SJCRH30 (cell line): Measurements from ENCODE around the gene FAAH2. TPM values are rescaled to one million over a fixed set of nuclear protein-coding genes. Genes with fewer than 3 reads are reported as not detected.
A peak's percentile ranks its signal among the peaks of the same experiment; 100 is the strongest.
"Not testable (repeated sequence)": the region's sequence is repeated elsewhere in the genome, so short reads cannot be mapped to it uniquely, and the experiment has no call there.

ENCODE experiments used
- DNase-seq, 2 experiments: peaks; one replicate each; pipeline ENCODE4 v3.0.0-alpha.2; 2015 to 2020
- H3K27ac ChIP-seq: fragments of 250-450 bp; sonication (Bioruptor Pico); 2 replicates; pipeline ENCODE4 v1.5.1; 2020; ENCODE audit warnings: mild to moderate bottlenecking, moderate library complexity
- H3K27me3 ChIP-seq: fragments of 250-450 bp; sonication (Bioruptor Pico); 2 replicates; pipeline ENCODE4 v1.5.1; 2020; ENCODE audit warnings: mild to moderate bottlenecking, moderate library complexity
- H3K36me3 ChIP-seq: fragments of 250-450 bp; sonication (Bioruptor Pico); 2 replicates; pipeline ENCODE4 v1.5.1; 2020; ENCODE audit warnings: mild to moderate bottlenecking, moderate library complexity
- H3K4me1 ChIP-seq: fragments of 250-450 bp; sonication (Bioruptor Pico); 2 replicates; pipeline ENCODE4 v1.5.1; 2020; ENCODE audit warnings: mild to moderate bottlenecking, moderate library complexity
- H3K4me3 ChIP-seq: fragments of 250-450 bp; sonication (Bioruptor Pico); 2 replicates; pipeline ENCODE4 v1.5.1; 2020; ENCODE audit warnings: mild to moderate bottlenecking, moderate library complexity
- H3K9me3 ChIP-seq: fragments of 250-450 bp; sonication (Bioruptor Pico); replicated peaks from 2 replicates; pipeline ENCODE4 v1.5.1; 2020; ENCODE audit warnings: mild to moderate bottlenecking, moderate library complexity
- total RNA-seq: library from RNA; depleted of rRNA; stranded (reverse); fragments of >200 nt; shearing (Covaris generic); gene quantifications from 2 replicates; pipeline ENCODE4 v1.2.3, GENCODE V29; 2014; rRNA removed

FAAH2 gene, protein sequence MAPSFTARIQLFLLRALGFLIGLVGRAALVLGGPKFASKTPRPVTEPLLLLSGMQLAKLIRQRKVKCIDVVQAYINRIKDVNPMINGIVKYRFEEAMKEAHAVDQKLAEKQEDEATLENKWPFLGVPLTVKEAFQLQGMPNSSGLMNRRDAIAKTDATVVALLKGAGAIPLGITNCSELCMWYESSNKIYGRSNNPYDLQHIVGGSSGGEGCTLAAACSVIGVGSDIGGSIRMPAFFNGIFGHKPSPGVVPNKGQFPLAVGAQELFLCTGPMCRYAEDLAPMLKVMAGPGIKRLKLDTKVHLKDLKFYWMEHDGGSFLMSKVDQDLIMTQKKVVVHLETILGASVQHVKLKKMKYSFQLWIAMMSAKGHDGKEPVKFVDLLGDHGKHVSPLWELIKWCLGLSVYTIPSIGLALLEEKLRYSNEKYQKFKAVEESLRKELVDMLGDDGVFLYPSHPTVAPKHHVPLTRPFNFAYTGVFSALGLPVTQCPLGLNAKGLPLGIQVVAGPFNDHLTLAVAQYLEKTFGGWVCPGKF
- 6.2 and 9.4 TPM in 2 replicates for total RNA-seq

DNA sequence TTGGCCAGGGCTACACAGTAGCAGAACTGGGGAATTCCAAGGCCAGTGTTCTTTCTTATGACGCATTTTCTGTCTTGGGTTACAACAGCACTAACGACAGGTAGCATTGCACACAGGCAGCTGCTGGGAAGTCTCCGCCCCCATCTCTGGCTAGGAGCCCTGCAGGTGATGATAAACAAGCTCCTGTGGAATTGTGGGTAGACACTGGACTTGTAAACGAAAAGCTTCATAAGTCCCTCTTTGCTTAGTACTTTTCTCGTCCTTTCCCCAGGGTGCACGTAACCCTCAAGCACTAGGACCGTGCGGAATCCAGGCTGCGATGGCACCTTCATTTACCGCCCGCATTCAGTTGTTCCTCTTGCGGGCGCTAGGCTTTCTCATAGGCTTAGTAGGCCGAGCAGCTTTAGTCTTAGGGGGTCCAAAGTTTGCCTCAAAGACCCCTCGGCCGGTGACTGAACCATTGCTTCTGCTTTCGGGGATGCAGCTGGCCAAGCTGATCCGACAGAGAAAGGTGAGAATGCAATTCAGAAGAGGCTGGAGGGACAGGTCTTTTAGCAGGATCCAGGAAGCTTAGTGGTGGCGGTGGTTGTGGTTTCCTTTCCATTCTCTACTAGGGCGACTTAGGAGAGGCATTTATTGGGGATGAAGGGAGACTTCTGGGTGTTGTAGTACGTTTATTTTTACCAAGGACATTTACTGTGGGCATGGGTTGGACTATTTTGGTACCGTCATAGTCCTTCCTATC is at the start of gene FAAH2:
TSS of gene FAAH2 (plus strand) at position 200 of the 745 bp plus-strand sequence. CDS start at position 320, 120 bp downstream.
- H3K4me3 ChIP-seq, result peak within 1 kb of the TSS; percentile 56
- DNase-seq, result peak; percentile 12 to 44

DNA sequence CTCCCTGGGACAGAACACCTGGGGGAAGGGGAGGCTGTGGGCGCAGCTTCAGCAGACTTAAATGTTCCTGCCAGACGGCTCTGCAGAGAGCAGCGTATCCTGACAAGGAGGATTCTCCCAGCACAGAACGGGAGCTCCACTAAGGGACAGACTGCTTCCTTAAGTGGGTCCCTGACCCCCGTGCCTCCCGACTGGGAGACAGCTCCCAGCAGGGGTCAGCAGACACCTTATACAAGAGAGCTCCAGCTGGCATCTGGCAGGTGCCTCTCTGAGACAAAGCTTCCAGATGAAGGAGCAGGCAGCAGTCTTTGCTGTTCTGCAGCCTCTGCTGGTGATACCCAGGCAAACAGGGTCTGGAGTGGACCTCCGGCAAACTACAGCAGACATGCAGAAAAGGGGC is 44.5 kb upstream of the FAAH2 start:
- Histone ChIP-seq H3K9me3 (no peaks in the 10 kb centered on the region), H3K4me3 (no peak overlapping the region)
- DNase-seq, result peak in 1 of 2 experiments; percentile 1

More for the DNA sequence above, at the start of gene FAAH2:
- H3K4me1 ChIP-seq, result 0 out of 2 replicates have a peak, but pooled peaks cover 4% of the 10 kb centered on the region
- H3K9me3 ChIP-seq, result no peaks in the 10 kb centered on the region
- no peaks in the 10 kb centered on the region for H3K36me3 ChIP-seq
- no peak within 1 kb of the TSS for H3K27ac ChIP-seq
- no peaks in the 10 kb centered on the region for H3K27me3 ChIP-seq

DNA sequence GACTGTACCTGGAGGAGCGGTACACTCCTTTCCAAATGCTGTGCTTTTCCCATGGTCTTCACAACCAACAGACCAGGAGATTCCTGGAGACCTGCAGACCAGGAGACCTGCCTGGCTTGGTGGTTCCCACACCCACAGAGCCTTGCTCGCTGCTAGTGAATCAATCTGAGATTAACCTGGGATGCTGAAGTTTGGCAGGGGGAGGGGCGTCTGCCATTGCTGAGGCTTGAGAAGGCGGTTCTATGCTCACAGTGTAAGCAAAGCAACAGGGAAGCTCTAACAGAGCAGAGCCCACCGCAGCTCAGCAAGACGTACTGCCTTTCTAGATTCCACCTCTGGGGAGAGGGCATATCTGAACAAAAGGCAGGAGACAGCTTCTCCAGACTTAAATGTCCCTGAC is 34.5 kb upstream of the FAAH2 start:
- H3K9me3 ChIP-seq, result no peaks in the 10 kb centered on the region
- H3K27me3 ChIP-seq, result no peaks in the 10 kb centered on the region
- no peaks in the 10 kb centered on the region for H3K36me3 ChIP-seq
- H3K4me1 ChIP-seq, result no peaks in the 10 kb centered on the region
- no peak overlapping the region for H3K27ac ChIP-seq
- no peak overlapping the region for H3K4me3 ChIP-seq
- DNase-seq, result no peak

More for the DNA sequence above, 44.5 kb upstream of the FAAH2 start:
- Histone ChIP-seq H3K4me1 (no peaks in the 10 kb centered on the region), H3K36me3 (no peaks in the 10 kb centered on the region), H3K27me3 (no peaks in the 10 kb centered on the region), H3K27ac (no peak overlapping the region)

DNA sequence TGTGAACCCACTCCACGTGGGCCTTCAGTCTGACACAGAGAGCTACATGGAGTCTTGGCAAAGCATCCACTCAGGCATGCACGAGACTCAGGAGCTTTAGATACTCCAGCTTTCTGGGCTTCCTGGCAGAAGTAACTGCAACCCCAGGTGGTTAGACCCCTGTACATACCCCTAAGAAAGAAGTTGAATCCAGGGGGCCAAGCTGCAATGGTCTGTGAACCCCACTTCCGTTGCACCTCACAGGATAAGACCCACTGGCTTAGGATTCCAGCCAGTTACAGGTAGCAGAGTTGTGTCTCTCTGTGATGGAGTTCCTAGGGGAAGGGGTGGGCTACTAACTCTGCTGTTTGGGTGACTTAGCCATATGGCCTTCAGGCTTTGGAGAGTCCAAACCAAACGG is 21.4 kb upstream of the FAAH2 start:
- no peak overlapping the region for H3K27ac ChIP-seq
- H3K36me3 ChIP-seq, result no peaks in the 10 kb centered on the region
- no peaks in the 10 kb centered on the region for H3K27me3 ChIP-seq
- H3K4me3 ChIP-seq, result no peak overlapping the region
- no peak for DNase-seq
- no peaks in the 10 kb centered on the region for H3K4me1 ChIP-seq
- H3K9me3 ChIP-seq, result no peaks in the 10 kb centered on the region

DNA sequence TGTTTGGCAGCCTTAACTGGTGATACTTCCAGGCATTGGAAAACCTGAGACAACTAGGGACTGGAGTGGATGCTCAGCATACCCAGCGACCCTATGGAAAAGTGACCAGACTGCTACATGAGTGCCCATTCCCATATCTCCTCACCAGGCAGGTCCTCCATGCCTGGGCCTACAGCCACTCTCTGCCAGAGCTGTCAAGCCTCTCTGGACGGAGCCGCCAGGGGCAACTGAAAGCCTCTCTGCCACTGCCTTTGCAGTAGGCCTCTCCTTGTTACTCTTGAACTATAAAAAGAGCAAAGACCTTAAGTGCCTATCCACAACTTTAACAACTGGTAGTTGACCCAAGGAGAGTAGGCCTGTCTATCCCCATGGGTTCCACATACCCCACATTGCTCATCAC is 20.2 kb upstream of the FAAH2 start:
- no peaks in the 10 kb centered on the region for H3K27me3 ChIP-seq
- no peak overlapping the region for H3K4me3 ChIP-seq
- no peaks in the 10 kb centered on the region for H3K36me3 ChIP-seq
- no peak overlapping the region for H3K27ac ChIP-seq
- H3K4me1 ChIP-seq, result no peaks in the 10 kb centered on the region
- no peak for DNase-seq
- no peaks in the 10 kb centered on the region for H3K9me3 ChIP-seq

DNA sequence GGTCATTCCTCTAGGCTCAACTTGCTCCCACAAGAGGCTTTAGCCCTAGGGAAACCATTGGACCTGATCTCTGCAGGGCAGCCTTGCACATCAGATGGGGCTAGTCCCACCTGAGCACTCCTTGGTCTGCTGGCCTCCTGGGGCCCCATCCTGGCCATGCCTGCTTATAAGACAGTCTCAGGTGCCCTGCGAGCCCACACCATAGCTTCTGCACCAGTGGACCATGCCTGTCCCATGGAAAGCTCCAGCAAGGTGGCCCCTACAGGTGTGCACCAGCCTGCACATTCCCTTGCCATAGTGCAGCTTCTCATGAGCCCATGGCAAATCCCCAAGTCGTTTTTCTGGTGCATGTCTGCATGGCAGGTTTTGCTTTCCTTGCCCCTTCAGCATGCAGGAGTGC is 19.6 kb upstream of the FAAH2 start:
- H3K27me3 ChIP-seq, result no peaks in the 10 kb centered on the region
- H3K9me3 ChIP-seq, result no peaks in the 10 kb centered on the region
- no peaks in the 10 kb centered on the region for H3K36me3 ChIP-seq
- no peak for DNase-seq
- H3K4me1 ChIP-seq, result no peaks in the 10 kb centered on the region
- H3K4me3 ChIP-seq, result no peak overlapping the region
- no peak overlapping the region for H3K27ac ChIP-seq

DNA sequence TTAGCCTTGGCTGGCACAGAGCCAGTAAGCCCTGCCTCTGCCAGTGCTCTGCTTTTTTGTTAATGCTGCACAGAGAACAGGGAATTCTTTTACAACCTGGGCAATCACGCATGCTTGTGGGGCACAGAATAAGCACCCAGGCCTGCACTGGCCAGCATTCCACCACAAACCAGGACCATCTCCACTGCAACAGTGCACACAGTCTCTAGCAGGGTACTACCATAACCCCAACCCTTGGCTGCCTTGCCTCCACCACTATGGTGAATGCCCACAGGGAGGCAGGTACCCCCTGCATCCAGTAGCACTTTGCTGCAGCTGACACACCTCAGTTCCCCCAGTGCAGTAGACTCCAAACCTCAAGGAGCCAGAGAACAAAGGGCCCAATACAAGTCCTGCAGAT is 19.2 kb upstream of the FAAH2 start:
- Histone ChIP-seq H3K9me3 (no peaks in the 10 kb centered on the region), H3K4me3 (no peak overlapping the region), H3K4me1 (no peaks in the 10 kb centered on the region), H3K27ac (no peak overlapping the region), H3K27me3 (no peaks in the 10 kb centered on the region), H3K36me3 (no peaks in the 10 kb centered on the region)
- no peak for DNase-seq

DNA sequence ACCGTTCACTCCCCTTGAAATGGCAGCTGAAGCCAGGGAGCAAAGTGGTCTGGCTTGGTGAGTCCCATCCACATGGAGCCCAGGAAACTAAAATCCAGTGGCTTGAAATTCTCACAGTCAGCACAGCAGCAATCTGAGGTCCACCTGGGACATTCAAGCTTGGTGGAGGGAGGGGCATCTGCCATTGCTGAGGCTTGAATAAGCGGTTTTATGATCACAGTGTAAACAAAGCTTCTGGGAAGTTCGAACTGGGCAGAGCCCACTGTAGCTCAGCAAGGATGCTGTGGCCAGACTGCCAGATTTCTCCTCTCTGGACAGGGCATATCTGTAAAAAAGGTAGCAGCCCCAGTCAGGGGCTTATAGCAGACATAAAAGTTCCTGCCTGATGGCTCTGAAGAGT is 15.5 kb upstream of the FAAH2 start:
- no peak overlapping the region for H3K27ac ChIP-seq
- no peaks in the 10 kb centered on the region for H3K27me3 ChIP-seq
- no peaks in the 10 kb centered on the region for H3K4me1 ChIP-seq
- no peaks in the 10 kb centered on the region for H3K36me3 ChIP-seq
- DNase-seq, result no peak
- no peak overlapping the region for H3K4me3 ChIP-seq
- no peaks in the 10 kb centered on the region for H3K9me3 ChIP-seq

DNA sequence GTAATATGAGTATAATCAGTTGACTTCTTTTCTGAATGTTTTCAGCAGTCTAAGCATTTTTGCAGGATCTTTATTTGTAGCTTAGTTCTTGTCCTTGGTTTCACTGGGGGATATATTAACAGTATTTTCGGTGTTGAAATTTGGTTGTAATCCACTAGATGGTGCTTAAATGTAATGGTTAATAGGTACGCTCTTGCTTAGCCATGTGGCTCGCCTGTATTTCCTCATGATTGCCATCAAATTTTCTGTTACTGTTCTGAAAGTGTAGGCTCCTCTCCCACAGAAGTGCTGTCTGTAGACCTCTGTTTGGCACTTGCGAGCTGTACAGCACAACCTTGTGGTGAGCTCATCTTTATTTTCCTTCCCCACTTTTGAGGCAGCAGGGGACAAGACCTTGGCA is 3.9 kb upstream of the FAAH2 start:
- Histone ChIP-seq H3K36me3 (no peaks in the 10 kb centered on the region), H3K27ac (peak overlapping the region; percentile 75), H3K9me3 (no peaks in the 10 kb centered on the region), H3K4me3 (peak overlapping the region; percentile 18; the same call in 1 of the 2 replicates), H3K4me1 (0 out of 2 replicates have a peak, but pooled peaks cover 4% of the 10 kb centered on the region), H3K27me3 (no peaks in the 10 kb centered on the region)
- DNase-seq, result peak in 1 of 2 experiments; percentile 70

DNA sequence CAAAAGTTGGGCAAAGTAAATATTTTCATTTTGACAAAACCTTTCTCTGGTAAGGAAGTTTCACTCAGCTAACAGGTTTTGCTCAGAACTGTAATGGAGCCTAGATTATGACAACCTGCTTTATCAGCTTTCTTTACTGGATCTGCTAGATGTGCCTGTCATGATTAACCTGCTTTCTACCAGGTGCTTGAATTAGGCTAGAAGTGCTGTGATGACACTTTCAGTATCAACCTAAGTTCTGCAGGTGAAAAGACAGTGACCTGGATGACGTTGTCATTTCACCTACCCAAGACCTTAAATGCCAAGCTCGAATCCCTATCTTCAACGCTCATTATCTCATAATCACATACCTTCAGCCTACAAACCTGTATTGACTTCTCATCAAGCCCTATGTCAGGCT is 1.5 kb upstream of the FAAH2 start:
- no peak overlapping the region for H3K4me3 ChIP-seq
- no peak for DNase-seq
- 0 out of 2 replicates have a peak, but pooled peaks cover 4% of the 10 kb centered on the region for H3K4me1 ChIP-seq
- H3K36me3 ChIP-seq, result no peaks in the 10 kb centered on the region
- H3K9me3 ChIP-seq, result no peaks in the 10 kb centered on the region
- H3K27ac ChIP-seq, result no peak overlapping the region
- no peaks in the 10 kb centered on the region for H3K27me3 ChIP-seq

DNA sequence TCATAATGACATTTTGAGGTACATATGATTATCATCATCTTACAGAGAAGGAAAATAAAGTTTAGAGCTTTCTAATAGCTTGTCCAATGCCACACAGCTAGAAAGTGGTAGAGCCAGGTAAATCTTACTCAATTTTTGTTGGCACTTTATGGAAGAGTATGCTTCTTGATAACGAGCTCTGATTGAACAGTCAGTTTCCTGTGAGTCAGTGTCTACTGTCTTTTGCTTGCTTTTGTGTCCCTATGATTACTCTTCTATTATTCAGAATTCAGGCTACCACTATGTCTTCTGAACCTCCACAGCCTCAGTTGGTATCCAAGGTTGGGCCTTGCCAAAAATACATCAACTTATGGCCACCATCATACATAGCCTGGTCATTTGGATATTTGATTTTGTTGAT is 2.6 kb downstream of the FAAH2 start:
- H3K4me3 ChIP-seq, result no peak overlapping the region
- no peak for DNase-seq
- H3K36me3 ChIP-seq, result no peaks in the 10 kb centered on the region
- no peaks in the 10 kb centered on the region for H3K4me1 ChIP-seq
- H3K27ac ChIP-seq, result no peak overlapping the region
- no peaks in the 10 kb centered on the region for H3K27me3 ChIP-seq
- H3K9me3 ChIP-seq, result no peaks in the 10 kb centered on the region

DNA sequence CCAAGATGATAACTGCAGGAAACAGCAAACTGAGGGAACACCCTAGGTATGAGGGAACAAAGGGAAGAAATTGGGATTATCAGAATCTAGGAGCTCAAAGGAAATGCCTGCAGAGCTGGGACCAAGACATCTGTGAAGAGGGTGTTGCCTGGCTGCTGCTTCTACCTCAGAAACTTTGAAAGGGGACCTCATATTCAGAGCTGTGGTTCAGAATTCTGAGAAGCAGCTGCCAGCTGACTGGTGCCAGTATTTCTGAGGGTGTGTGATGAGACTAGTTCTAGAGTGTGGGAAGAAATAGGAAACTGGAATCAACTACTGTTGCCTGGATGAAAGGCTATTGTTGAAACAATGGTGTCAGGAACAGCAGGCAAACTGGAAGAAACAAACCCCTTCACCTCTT is 8.5 kb downstream of the FAAH2 start:
- Histone ChIP-seq H3K27ac (no peak overlapping the region), H3K9me3 (no peaks in the 10 kb centered on the region), H3K36me3 (no peaks in the 10 kb centered on the region), H3K27me3 (no peaks in the 10 kb centered on the region), H3K4me1 (no peaks in the 10 kb centered on the region), H3K4me3 (no peak overlapping the region)
- DNase-seq, result no peak

DNA sequence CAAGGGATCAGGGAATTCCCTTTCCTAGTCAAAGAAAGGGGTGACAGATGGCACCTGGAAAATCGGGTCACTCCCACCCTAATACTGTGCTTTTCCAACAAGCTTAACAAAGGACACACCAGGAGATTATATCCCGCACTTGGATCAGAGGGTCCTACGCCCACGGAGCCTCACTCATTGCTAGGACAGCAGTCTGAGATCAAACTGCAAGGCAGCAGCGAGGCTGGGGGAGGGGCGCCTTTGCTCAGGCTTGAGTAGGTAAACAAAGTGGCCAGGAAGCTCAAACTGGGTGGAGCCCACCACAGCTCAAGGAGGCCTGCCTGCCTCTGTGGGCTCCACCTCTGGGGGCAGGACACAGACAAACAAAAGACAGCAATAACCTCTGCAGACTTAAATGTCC is 9.2 kb downstream of the FAAH2 start:
- H3K4me3 ChIP-seq, H3K27ac ChIP-seq, DNase-seq, H3K36me3 ChIP-seq, H3K27me3 ChIP-seq, H3K4me1 ChIP-seq, H3K9me3 ChIP-seq: not testable (repeated sequence)

DNA sequence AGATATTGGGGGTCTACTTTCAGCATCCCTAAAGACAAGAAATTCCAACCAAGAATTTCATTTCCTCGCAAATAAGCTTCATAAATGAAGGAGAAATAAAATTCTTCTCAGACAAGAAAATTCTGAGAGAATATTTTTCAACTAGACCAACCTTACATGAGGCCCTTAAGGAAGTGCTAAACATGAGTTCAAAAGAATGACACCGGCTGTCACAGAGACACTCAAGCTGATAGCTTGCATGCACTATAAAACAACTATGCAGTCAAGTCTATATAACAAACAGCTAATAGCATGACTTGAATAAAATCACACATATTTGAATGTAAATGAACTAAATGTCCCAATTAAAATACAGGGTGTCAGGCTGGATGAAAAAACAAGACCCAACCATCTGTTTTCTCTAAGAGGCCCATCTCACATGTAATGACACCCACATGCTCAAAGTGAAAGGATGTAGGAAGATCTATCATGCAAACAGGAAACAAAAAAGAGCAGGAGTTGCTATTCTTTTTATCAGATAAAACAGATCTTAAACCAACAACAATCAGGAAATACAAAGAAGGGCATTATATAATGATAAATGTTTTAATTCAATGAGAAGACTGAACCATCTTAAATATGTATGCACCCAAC is 27.2 kb downstream of the FAAH2 start:
- H3K9me3 ChIP-seq, result no peaks in the 10 kb centered on the region
- no peaks in the 10 kb centered on the region for H3K27me3 ChIP-seq
- no peak overlapping the region for H3K27ac ChIP-seq
- no peaks in the 10 kb centered on the region for H3K36me3 ChIP-seq
- no peak overlapping the region for H3K4me3 ChIP-seq
- DNase-seq, result no peak
- H3K4me1 ChIP-seq, result no peaks in the 10 kb centered on the region

DNA sequence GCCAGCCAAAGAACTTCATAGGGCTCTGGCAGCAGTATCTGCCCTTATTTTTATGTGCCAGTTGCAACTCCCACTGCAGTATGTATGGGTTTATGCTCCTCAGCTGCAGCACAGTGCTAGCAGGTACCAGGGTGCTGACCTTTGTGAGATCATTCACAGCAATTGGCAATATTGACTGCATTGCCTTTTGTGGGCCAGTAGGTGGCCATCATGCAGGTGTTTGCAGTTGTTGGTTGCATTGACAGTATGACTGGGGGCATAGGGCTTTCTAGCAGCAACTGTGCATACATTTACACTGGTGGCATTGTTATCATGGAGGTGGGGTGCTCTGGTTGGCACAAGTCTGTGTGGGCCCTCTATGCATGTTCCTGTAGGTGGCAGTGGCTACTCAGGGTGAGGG is 42.5 kb downstream of the FAAH2 start:
- no peaks in the 10 kb centered on the region for H3K4me1 ChIP-seq
- no peak overlapping the region for H3K27ac ChIP-seq
- no peaks in the 10 kb centered on the region for H3K36me3 ChIP-seq
- H3K4me3 ChIP-seq, result no peak overlapping the region
- H3K9me3 ChIP-seq, result no peaks in the 10 kb centered on the region
- peak in 1 of 2 experiments; percentile 6 for DNase-seq
- no peaks in the 10 kb centered on the region for H3K27me3 ChIP-seq
